K562 (cell line): ENCODE results near the gene RASSF1. TPM values are rescaled to one million over a fixed set of nuclear protein-coding genes. Genes with fewer than 3 reads are reported as not detected.

Experiments
- AFF4 ChIP-seq: sonication (generic); formaldehyde crosslinking; IDR thresholded peaks from 2 replicates; pipeline ENCODE4 v1.8.0; 2023; ENCODE audit warnings: mild to moderate bottlenecking, missing genetic modification reagents
- EP400 ChIP-seq: fragments of 450-650 bp; IDR thresholded peaks from 2 replicates; pipeline ENCODE4 v1.6.1; 2017; ENCODE audit warnings: antibody characterized with exemption, mild to moderate bottlenecking, moderate library complexity
- ESRRA ChIP-seq: fragments of 450-650 bp; IDR thresholded peaks from 2 replicates; pipeline ENCODE4 v1.6.1; 2014; ENCODE audit warnings: low read depth, mild to moderate bottlenecking, moderate library complexity, borderline replicate concordance
- ETS2 ChIP-seq: IDR thresholded peaks from 2 replicates; pipeline ENCODE4 v1.6.1; 2016; ENCODE audit warnings: borderline replicate concordance, missing genetic modification characterization, mild to moderate bottlenecking, moderate library complexity, missing compliant biosample characterization; ENCODE audit not compliant: poor library complexity, severe bottlenecking
- EZH2 ChIP-seq: IDR thresholded peaks from 2 replicates; pipeline ENCODE4 v1.6.1; 2012; ENCODE audit warnings: low read depth, mild to moderate bottlenecking, inconsistent platforms, low read length, borderline replicate concordance
- FOXP1 ChIP-seq: sonication (generic); formaldehyde crosslinking; IDR thresholded peaks from 2 replicates; pipeline ENCODE4 v1.8.0; 2022; ENCODE audit warnings: mild to moderate bottlenecking, missing genetic modification reagents
- GTF2B ChIP-seq: IDR thresholded peaks from 2 replicates; pipeline ENCODE4 v1.6.1; 2011; ENCODE audit not compliant: insufficient read length; ENCODE audit errors: extremely low read depth
- HLTF ChIP-seq: fragments of 450-650 bp; IDR thresholded peaks from 2 replicates; pipeline ENCODE4 v1.6.1; 2016
- HMGN3 ChIP-seq: IDR thresholded peaks from 2 replicates; pipeline ENCODE4 v1.6.1; 2011; ENCODE audit warnings: borderline replicate concordance, low read depth, mild to moderate bottlenecking, mixed read lengths, low read length; ENCODE audit not compliant: insufficient read length; ENCODE audit errors: extremely low read depth
- JUN ChIP-seq, 2 experiments: sonication (generic) in 1 of 2; formaldehyde crosslinking in 1 of 2; IDR thresholded peaks; 2 replicates each; pipeline versions ENCODE4 v1.6.1 to v1.8.0; 2012 to 2022; ENCODE audit warnings: borderline replicate concordance in 2 of 2, mild to moderate bottlenecking in 2 of 2, improper control_type of control experiment in 1 of 2, low read depth in 1 of 2, low read length in 1 of 2, missing genetic modification reagents in 1 of 2
- KLF6 ChIP-seq: fragments of 250-450 bp; sonication (Bioruptor Pico); IDR thresholded peaks from 2 replicates; pipeline ENCODE4 v1.4.0; 2020; ENCODE audit warnings: mild to moderate bottlenecking, moderate library complexity, borderline replicate concordance
- POLR3G ChIP-seq: IDR thresholded peaks from 2 replicates; pipeline ENCODE4 v1.6.1; 2011; ENCODE audit not compliant: insufficient read length, insufficient replicate concordance; ENCODE audit errors: extremely low read depth
- SIRT6 ChIP-seq: IDR thresholded peaks from one replicate; pipeline ENCODE4 v1.6.1; 2012; ENCODE audit warnings: low read depth, mild to moderate bottlenecking, control low read depth, inconsistent platforms, low read length, moderate library complexity
- SMAD2 ChIP-seq: fragments of 150-350 bp; IDR thresholded peaks from 2 replicates; pipeline ENCODE4 v1.6.1; 2014; ENCODE audit warnings: low read depth, mild to moderate bottlenecking, low read length
- ZNF124 ChIP-seq: sonication (generic); formaldehyde crosslinking; IDR thresholded peaks from 2 replicates; pipeline ENCODE4 v1.8.1; 2022; ENCODE audit warnings: missing genetic modification reagents
- ZNF175 ChIP-seq: fragments of 200-800 bp; sonication (Bioruptor generic); IDR thresholded peaks from 2 replicates; pipeline ENCODE4 v1.6.1; 2016; ENCODE audit warnings: low read depth, mild to moderate bottlenecking, missing genetic modification characterization, missing compliant biosample characterization
- ZNF224 ChIP-seq: sonication (generic); formaldehyde crosslinking; IDR thresholded peaks from 2 replicates; pipeline ENCODE4 v1.8.0; 2022; ENCODE audit warnings: mild to moderate bottlenecking, missing genetic modification reagents
- ZNF324 ChIP-seq: fragments of 250-450 bp; sonication (Bioruptor Pico); IDR thresholded peaks from 2 replicates; pipeline ENCODE4 v1.4.0; 2020; ENCODE audit warnings: mild to moderate bottlenecking
- ZNF589 ChIP-seq: fragments of 200-800 bp; sonication (Bioruptor generic); IDR thresholded peaks from 2 replicates; pipeline ENCODE4 v1.6.1; 2016; ENCODE audit warnings: low read depth, missing genetic modification characterization, missing compliant biosample characterization
- ZNF668 ChIP-seq: fragments of 250-450 bp; sonication (Bioruptor Pico); IDR thresholded peaks from 2 replicates; pipeline ENCODE4 v1.8.0; 2022; ENCODE audit warnings: mild to moderate bottlenecking, inconsistent platforms
- polyA plus RNA-seq, 8 experiments: library from polyadenylated mRNA; depleted of rRNA in 4 of 8; stranded (reverse) in 5 of 8; unstranded in 3 of 8; fragments of >200 nt; fragmentation: Nextera tagmentation in 2 of 8; fragmentation: Illumina TruSeq in 1 of 8; extraction: Ambion mirVana in 2 of 8; extraction: Trizol in 1 of 8; gene quantifications; 2 replicates each; pipeline versions ENCODE4 v1.2.1 to v1.2.3, GENCODE V29; 2011 to 2014; ENCODE audit warnings: inconsistent platforms in 1 of 8, missing spikeins in 1 of 8
- total RNA-seq, 7 experiments: library from RNA; depleted of rRNA in 6 of 7; stranded (reverse); fragments of >200 nt in 6 of 7; fragmentation: Illumina TruSeq in 2 of 7; extraction: Trizol in 2 of 7; gene quantifications; 2 replicates each; pipeline versions ENCODE4 v1.2.1 to v1.2.3, GENCODE V29; 2011 to 2021; ENCODE audit warnings: low replicate concordance in 1 of 7
- TF ChIP-seq, protein P1 (sequence below), 3 experiments: IDR thresholded peaks in 2 of 3; conservative IDR thresholded peaks in 1 of 3; 2 replicates each; pipeline ENCODE4 v1.5.1; 2011 to 2012; ENCODE audit warnings: low read length in 3 of 3, mild to moderate bottlenecking in 3 of 3, control low read depth in 2 of 3, improper control_type of control experiment in 1 of 3, inconsistent platforms in 1 of 3, low read depth in 1 of 3, mixed read lengths in 1 of 3, moderate library complexity in 1 of 3; ENCODE audit not compliant: insufficient read depth in 2 of 3

Gene RASSF1
- total and polyA plus RNA-seq, 9 of the 15 experiments (the other 6 are each of a cell fraction or from before 2014, with no cell fraction given) = 3.6 to 57.1 (median 24.6) TPM

- TF ChIP-seq GTF2B = no peak
- 0 out of 2 replicates have a peak, but pooled peaks have one; percentile 47 for TF ChIP-seq ZNF589 (CRISPR knock-in tag)
- TF ChIP-seq JUN (IDR thresholded peaks at IDR 0.05; ENCODE audit: borderline replicate concordance, low read depth, low read length) = 0 out of 2 replicates have a peak, but pooled peaks have one; percentile 8
- no peak for TF ChIP-seq JUN (CRISPR knock-in tag; IDR thresholded peaks at IDR 0.05; ENCODE audit: borderline replicate concordance)
- peak; percentile 23; the same call in 1 of the 2 replicates for TF ChIP-seq ZNF324 (CRISPR knock-in tag)
- no peak for TF ChIP-seq ETS2
- TF ChIP-seq, protein P1, sequence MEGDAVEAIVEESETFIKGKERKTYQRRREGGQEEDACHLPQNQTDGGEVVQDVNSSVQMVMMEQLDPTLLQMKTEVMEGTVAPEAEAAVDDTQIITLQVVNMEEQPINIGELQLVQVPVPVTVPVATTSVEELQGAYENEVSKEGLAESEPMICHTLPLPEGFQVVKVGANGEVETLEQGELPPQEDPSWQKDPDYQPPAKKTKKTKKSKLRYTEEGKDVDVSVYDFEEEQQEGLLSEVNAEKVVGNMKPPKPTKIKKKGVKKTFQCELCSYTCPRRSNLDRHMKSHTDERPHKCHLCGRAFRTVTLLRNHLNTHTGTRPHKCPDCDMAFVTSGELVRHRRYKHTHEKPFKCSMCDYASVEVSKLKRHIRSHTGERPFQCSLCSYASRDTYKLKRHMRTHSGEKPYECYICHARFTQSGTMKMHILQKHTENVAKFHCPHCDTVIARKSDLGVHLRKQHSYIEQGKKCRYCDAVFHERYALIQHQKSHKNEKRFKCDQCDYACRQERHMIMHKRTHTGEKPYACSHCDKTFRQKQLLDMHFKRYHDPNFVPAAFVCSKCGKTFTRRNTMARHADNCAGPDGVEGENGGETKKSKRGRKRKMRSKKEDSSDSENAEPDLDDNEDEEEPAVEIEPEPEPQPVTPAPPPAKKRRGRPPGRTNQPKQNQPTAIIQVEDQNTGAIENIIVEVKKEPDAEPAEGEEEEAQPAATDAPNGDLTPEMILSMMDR (IDR thresholded peaks at IDR 0.05 in 2 of 3, conservative IDR thresholded peaks at IDR 0.05 in 1 of 3; ENCODE audit: insufficient read depth in 2 of 3, low read depth in 1 of 3, low read length in 3 of 3) = no peak
- TF ChIP-seq HLTF = no peak
- peak; percentile 55 for TF ChIP-seq HMGN3
- TF ChIP-seq ZNF124 (CRISPR knock-in tag) = no peak
- peak; percentile 51; the same call in 1 of the 2 replicates for TF ChIP-seq FOXP1 (CRISPR knock-in tag)
- peak; percentile 85; the same call in 1 of the 2 replicates for TF ChIP-seq ZNF175 (CRISPR knock-in tag)
- no peak for TF ChIP-seq POLR3G
- peak; percentile 65 for TF ChIP-seq EP400
- no peak for TF ChIP-seq SMAD2
- TF ChIP-seq SIRT6 = no peak
- no peak for TF ChIP-seq ZNF224 (CRISPR knock-in tag)
- 0 out of 2 replicates have a peak, but pooled peaks have one; percentile 53 for TF ChIP-seq KLF6 (CRISPR knock-in tag)
- TF ChIP-seq ZNF668 (CRISPR knock-in tag) = no peak
- no peak for TF ChIP-seq EZH2
- no peak for TF ChIP-seq ESRRA
- no peak for TF ChIP-seq AFF4 (CRISPR knock-in tag)
Measured at GRCh38 chr3:50350527-50351322, 10.1 kb upstream of the RASSF1 start, which contains the start of the genes CYB561D2 and NPRL2 (continued).
